Liver (tissue), 9 donors: Measurements from ENCODE around the gene COQ9. TPM values are rescaled to one million over a fixed set of nuclear protein-coding genes. Genes with fewer than 3 reads are reported as not detected.

ENCODE experiments used
- DNase-seq: peaks from one replicate; pipeline ENCODE4 v3.0.0-alpha.2; 2017; ENCODE audit warnings: low spot score
- H3K27ac ChIP-seq, 2 donors: one replicate each; pipeline ENCODE4 v1.7.0; 2013; ENCODE audit warnings: inconsistent platforms in 2 of 2, low read length in 2 of 2, control low read depth in 1 of 2, low read depth in 1 of 2, mild to moderate bottlenecking in 1 of 2
- H3K27me3 ChIP-seq, 4 donors: one replicate each; pipeline versions ENCODE4 v1.6.1 to v1.7.0; 2013; ENCODE audit warnings: low read length in 3 of 4, inconsistent platforms in 1 of 4, mild to moderate bottlenecking in 1 of 4, moderate library complexity in 1 of 4; ENCODE audit not compliant: control insufficient read depth in 4 of 4, insufficient read depth in 4 of 4
- H3K36me3 ChIP-seq, 4 donors: one replicate each; pipeline versions ENCODE4 v1.6.1 to v1.7.0; 2013; ENCODE audit warnings: low read length in 3 of 4, mild to moderate bottlenecking in 3 of 4, low read depth in 1 of 4, moderate library complexity in 1 of 4; ENCODE audit not compliant: control insufficient read depth in 4 of 4, insufficient read depth in 3 of 4
- H3K4me1 ChIP-seq, 4 donors: one replicate each; pipeline versions ENCODE4 v1.6.1 to v1.7.0; 2013; ENCODE audit warnings: low read length in 3 of 4, mild to moderate bottlenecking in 3 of 4, moderate library complexity in 1 of 4; ENCODE audit not compliant: control insufficient read depth in 4 of 4, insufficient read depth in 4 of 4
- H3K4me3 ChIP-seq, 3 donors: one replicate each; pipeline versions ENCODE4 v1.6.1 to v1.7.0; 2013; ENCODE audit warnings: low read length in 3 of 3, control low read depth in 1 of 3, low read depth in 1 of 3, mild to moderate bottlenecking in 1 of 3
- H3K9ac ChIP-seq, 2 donors: one replicate each; pipeline ENCODE4 v1.7.0; 2013; ENCODE audit warnings: low read length in 2 of 2, mild to moderate bottlenecking in 2 of 2, moderate library complexity in 2 of 2, control low read depth in 1 of 2, low read depth in 1 of 2
- H3K9me3 ChIP-seq, 4 donors: one replicate each; pipeline versions ENCODE4 v1.6.1 to v1.7.0; 2013; ENCODE audit warnings: low read length in 3 of 4; ENCODE audit not compliant: control insufficient read depth in 4 of 4
- EGR1 ChIP-seq, 2 donors: IDR thresholded peaks; 2 replicates each; pipeline ENCODE4 v1.6.1; 2016 to 2018; ENCODE audit warnings: antibody characterized with exemption in 2 of 2, low read depth in 2 of 2
- FOXA1 ChIP-seq: IDR thresholded peaks from 2 replicates; pipeline ENCODE4 v1.6.1; 2016; ENCODE audit warnings: antibody characterized with exemption
- GABPA ChIP-seq, 2 donors: IDR thresholded peaks in 1 of 2; conservative IDR thresholded peaks in 1 of 2; 2 replicates each; pipeline ENCODE4 v1.6.1; 2016; ENCODE audit warnings: antibody characterized with exemption in 2 of 2, mild to moderate bottlenecking in 1 of 2, moderate library complexity in 1 of 2
- HNF4G ChIP-seq: IDR thresholded peaks from 2 replicates; pipeline ENCODE4 v1.6.1; 2016; ENCODE audit warnings: antibody characterized with exemption
- JUND ChIP-seq, 2 donors: IDR thresholded peaks; 2 replicates each; pipeline ENCODE4 v1.6.1; 2016; ENCODE audit warnings: antibody characterized with exemption in 2 of 2
- NR2F2 ChIP-seq: IDR thresholded peaks from 2 replicates; pipeline ENCODE4 v1.6.1; 2016; ENCODE audit warnings: antibody characterized with exemption
- RAD21 ChIP-seq, 2 donors: IDR thresholded peaks; 2 replicates each; pipeline ENCODE4 v1.6.1; 2016; ENCODE audit warnings: antibody characterized with exemption in 2 of 2, mild to moderate bottlenecking in 2 of 2
- RXRA ChIP-seq, 2 donors: IDR thresholded peaks; 2 replicates each; pipeline ENCODE4 v1.6.1; 2017 to 2018; ENCODE audit warnings: antibody characterized with exemption in 2 of 2, mild to moderate bottlenecking in 1 of 2
- SP1 ChIP-seq: IDR thresholded peaks from 2 replicates; pipeline ENCODE4 v1.6.1; 2018; ENCODE audit warnings: antibody characterized with exemption, mild to moderate bottlenecking
- TAF1 ChIP-seq: conservative IDR thresholded peaks from 2 replicates; pipeline ENCODE4 v1.6.1; 2016; ENCODE audit warnings: antibody characterized with exemption, mild to moderate bottlenecking
- YY1 ChIP-seq: IDR thresholded peaks from 2 replicates; pipeline ENCODE4 v1.6.1; 2016; ENCODE audit warnings: antibody characterized with exemption, mild to moderate bottlenecking
- WGBS: extraction: QIAGEN DNeasy Blood & Tissue Kit; methylation state at CpG from one replicate; pipeline ENCODE4 v1.1.7; 2013; 5-methylcytosine and 5-hydroxymethylcytosine counted together
- polyA plus RNA-seq, 2 donors: library from polyadenylated mRNA; stranded (reverse) in 1 of 2; unstranded in 1 of 2; fragments of 200-250 nt in 1 of 2; fragments of >200 nt in 1 of 2; fragmentation: Nextera tagmentation in 1 of 2; extraction: Ambion mirVana in 1 of 2; gene quantifications; one replicate each; pipeline versions ENCODE4 v1.2.1 to v1.2.3, GENCODE V29; 2013 to 2015
- total RNA-seq, 2 donors: library from RNA; depleted of rRNA; stranded (reverse); fragments of >200 nt; gene quantifications; one replicate each; pipeline ENCODE4 v1.2.3, GENCODE V29; 2014
- TF ChIP-seq, protein P1 (sequence below): IDR thresholded peaks from 2 replicates; pipeline ENCODE4 v1.6.1; 2016; ENCODE audit warnings: antibody characterized with exemption
- TF ChIP-seq, protein P2 (sequence below): IDR thresholded peaks from 2 replicates; pipeline ENCODE4 v1.6.1; 2016; ENCODE audit warnings: antibody characterized with exemption, mild to moderate bottlenecking
- TF ChIP-seq, protein P3 (sequence below): fragments of 150-350 bp; IDR thresholded peaks from 2 replicates; pipeline ENCODE4 v1.5.1; 2017; ENCODE audit warnings: improper control_type of control experiment, low read depth, low read length; ENCODE audit not compliant: missing input control
- TF ChIP-seq, protein P4 (sequence below): IDR thresholded peaks from 2 replicates; pipeline ENCODE4 v1.6.1; 2016; ENCODE audit warnings: antibody characterized with exemption
- TF ChIP-seq, protein P5 (sequence below): IDR thresholded peaks from 2 replicates; pipeline ENCODE4 v1.6.1; 2016; ENCODE audit warnings: antibody characterized with exemption
- donor health status: healthy.
- donor health status: healthy.
- donor health status: healthy.
- donor health status: healthy.
- donor health status: healthy.

The COQ9 gene
- total and polyA plus RNA-seq, 4 donors: 21.0 to 81.5 (median 58.0) TPM

DNA sequence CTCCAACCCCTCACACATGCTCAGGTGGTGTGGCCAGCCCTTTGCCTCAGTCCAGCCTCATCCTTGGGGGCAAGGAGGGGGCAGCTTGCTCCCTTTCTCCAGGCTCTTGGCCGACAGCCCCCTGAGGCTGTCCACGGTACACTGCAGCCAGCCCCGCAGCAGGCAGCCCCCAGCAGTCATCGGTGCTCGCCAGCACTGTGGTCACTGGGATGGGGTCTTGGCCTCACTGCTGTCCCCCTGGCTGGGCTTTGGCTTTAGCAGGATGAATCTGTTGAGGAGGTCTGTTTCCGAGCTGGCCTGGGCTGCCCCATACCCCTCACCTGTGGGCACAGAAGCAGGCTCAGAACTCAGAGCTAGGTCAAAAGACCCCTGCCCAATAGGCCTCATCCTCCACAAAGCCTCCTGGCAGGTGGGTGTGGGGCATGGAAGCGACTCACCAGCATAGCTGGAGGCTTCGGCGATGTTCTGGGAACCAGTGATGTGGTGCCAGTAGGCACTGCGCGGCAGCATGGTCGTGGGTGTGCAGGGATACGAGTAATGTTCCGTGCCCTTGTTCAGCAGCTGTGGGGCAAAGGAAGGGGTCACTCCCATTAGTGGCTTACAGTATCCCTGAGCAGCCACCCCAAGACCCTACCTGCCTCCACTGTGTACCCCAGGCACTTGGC, 26.0 kb downstream of the COQ9 start:
- Histone ChIP-seq H3K4me3 (no peak overlapping the region), H3K4me1 (peaks cover 10 to 62% (median 46%) of the 10 kb centered on the region in 4 donors), H3K27me3 (no peaks in the 10 kb centered on the region), H3K9ac (no peak overlapping the region), H3K36me3 (peaks cover 11 to 40% (median 26%) of the 10 kb centered on the region in 4 donors), H3K9me3 (no peaks in the 10 kb centered on the region), H3K27ac (peak overlapping the region; percentile 69 to 87)
- TF ChIP-seq, protein P1, sequence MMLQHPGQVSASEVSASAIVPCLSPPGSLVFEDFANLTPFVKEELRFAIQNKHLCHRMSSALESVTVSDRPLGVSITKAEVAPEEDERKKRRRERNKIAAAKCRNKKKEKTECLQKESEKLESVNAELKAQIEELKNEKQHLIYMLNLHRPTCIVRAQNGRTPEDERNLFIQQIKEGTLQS: no peak
- TF ChIP-seq, protein P2, sequence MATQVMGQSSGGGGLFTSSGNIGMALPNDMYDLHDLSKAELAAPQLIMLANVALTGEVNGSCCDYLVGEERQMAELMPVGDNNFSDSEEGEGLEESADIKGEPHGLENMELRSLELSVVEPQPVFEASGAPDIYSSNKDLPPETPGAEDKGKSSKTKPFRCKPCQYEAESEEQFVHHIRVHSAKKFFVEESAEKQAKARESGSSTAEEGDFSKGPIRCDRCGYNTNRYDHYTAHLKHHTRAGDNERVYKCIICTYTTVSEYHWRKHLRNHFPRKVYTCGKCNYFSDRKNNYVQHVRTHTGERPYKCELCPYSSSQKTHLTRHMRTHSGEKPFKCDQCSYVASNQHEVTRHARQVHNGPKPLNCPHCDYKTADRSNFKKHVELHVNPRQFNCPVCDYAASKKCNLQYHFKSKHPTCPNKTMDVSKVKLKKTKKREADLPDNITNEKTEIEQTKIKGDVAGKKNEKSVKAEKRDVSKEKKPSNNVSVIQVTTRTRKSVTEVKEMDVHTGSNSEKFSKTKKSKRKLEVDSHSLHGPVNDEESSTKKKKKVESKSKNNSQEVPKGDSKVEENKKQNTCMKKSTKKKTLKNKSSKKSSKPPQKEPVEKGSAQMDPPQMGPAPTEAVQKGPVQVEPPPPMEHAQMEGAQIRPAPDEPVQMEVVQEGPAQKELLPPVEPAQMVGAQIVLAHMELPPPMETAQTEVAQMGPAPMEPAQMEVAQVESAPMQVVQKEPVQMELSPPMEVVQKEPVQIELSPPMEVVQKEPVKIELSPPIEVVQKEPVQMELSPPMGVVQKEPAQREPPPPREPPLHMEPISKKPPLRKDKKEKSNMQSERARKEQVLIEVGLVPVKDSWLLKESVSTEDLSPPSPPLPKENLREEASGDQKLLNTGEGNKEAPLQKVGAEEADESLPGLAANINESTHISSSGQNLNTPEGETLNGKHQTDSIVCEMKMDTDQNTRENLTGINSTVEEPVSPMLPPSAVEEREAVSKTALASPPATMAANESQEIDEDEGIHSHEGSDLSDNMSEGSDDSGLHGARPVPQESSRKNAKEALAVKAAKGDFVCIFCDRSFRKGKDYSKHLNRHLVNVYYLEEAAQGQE: no peak
- TF ChIP-seq SP1: no peak
- WGBS: 95% methylated on average over 14 of the region's 14 CpGs
- DNase-seq: no peak

DNA sequence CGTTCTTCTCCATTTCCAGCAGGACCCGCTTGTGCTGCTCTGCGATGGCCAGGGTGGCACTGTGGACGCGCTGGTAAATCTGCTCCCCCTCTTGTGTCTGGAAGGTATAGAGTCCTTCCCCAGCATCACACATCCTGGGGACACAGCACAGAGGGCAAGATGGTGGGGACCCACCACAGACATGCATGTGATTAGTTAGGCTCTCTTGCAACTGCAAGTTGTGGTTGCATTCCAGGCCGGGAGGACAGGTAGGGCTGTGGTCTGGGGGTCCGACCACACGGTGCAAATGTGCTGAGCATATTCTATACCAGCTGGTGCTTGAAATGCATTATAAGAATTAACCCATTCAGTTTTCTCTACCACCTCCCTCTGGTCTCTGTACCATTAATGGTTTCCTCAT, 26.6 kb downstream of the COQ9 start:
- H3K27me3 ChIP-seq: no peaks in the 10 kb centered on the region
- no peaks in the 10 kb centered on the region for H3K9me3 ChIP-seq
- H3K9ac ChIP-seq: no peak overlapping the region
- no peak overlapping the region for H3K4me3 ChIP-seq
- H3K36me3 ChIP-seq: peaks cover 11 to 34% (median 21%) of the 10 kb centered on the region in 4 donors
- TF ChIP-seq HNF4G: no peak
- no peak for TF ChIP-seq EGR1 (IDR thresholded peaks at IDR 0.05; ENCODE audit: low read depth in 2 of 2)
- TF ChIP-seq JUND (IDR thresholded peaks at IDR 0.05): no peak
- TF ChIP-seq, protein P2: no peak
- no peak for TF ChIP-seq GABPA (IDR thresholded peaks at IDR 0.05 in 1 of 2, conservative IDR thresholded peaks at IDR 0.05 in 1 of 2)
- TF ChIP-seq, protein P1: no peak
- no peak for TF ChIP-seq YY1
- TF ChIP-seq NR2F2: no peak
- TF ChIP-seq, protein P3, sequence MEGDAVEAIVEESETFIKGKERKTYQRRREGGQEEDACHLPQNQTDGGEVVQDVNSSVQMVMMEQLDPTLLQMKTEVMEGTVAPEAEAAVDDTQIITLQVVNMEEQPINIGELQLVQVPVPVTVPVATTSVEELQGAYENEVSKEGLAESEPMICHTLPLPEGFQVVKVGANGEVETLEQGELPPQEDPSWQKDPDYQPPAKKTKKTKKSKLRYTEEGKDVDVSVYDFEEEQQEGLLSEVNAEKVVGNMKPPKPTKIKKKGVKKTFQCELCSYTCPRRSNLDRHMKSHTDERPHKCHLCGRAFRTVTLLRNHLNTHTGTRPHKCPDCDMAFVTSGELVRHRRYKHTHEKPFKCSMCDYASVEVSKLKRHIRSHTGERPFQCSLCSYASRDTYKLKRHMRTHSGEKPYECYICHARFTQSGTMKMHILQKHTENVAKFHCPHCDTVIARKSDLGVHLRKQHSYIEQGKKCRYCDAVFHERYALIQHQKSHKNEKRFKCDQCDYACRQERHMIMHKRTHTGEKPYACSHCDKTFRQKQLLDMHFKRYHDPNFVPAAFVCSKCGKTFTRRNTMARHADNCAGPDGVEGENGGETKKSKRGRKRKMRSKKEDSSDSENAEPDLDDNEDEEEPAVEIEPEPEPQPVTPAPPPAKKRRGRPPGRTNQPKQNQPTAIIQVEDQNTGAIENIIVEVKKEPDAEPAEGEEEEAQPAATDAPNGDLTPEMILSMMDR: no peak
- TF ChIP-seq, protein P4, sequence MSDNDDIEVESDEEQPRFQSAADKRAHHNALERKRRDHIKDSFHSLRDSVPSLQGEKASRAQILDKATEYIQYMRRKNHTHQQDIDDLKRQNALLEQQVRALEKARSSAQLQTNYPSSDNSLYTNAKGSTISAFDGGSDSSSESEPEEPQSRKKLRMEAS: no peak
- TF ChIP-seq TAF1: no peak
- TF ChIP-seq FOXA1: no peak
- TF ChIP-seq RAD21 (IDR thresholded peaks at IDR 0.05): no peak
- TF ChIP-seq, protein P5, sequence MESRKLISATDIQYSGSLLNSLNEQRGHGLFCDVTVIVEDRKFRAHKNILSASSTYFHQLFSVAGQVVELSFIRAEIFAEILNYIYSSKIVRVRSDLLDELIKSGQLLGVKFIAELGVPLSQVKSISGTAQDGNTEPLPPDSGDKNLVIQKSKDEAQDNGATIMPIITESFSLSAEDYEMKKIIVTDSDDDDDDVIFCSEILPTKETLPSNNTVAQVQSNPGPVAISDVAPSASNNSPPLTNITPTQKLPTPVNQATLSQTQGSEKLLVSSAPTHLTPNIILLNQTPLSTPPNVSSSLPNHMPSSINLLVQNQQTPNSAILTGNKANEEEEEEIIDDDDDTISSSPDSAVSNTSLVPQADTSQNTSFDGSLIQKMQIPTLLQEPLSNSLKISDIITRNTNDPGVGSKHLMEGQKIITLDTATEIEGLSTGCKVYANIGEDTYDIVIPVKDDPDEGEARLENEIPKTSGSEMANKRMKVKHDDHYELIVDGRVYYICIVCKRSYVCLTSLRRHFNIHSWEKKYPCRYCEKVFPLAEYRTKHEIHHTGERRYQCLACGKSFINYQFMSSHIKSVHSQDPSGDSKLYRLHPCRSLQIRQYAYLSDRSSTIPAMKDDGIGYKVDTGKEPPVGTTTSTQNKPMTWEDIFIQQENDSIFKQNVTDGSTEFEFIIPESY: no peak
- TF ChIP-seq RXRA (IDR thresholded peaks at IDR 0.05): no peak
- peaks cover 13 to 67% (median 51%) of the 10 kb centered on the region in 4 donors for H3K4me1 ChIP-seq
- DNase-seq: no peak
- 92% methylated on average over 8 of the region's 8 CpGs for WGBS
- no peak overlapping the region for H3K27ac ChIP-seq
